Measurements from ENCODE around the gene TMEM184B. TPM values are rescaled to one million over a fixed set of nuclear protein-coding genes. Genes with fewer than 3 reads are reported as not detected.

The TMEM184B gene
- total and polyA plus RNA-seq, 2 experiments from 2014 or later: 68.8 to 70.3 TPM

DNA sequence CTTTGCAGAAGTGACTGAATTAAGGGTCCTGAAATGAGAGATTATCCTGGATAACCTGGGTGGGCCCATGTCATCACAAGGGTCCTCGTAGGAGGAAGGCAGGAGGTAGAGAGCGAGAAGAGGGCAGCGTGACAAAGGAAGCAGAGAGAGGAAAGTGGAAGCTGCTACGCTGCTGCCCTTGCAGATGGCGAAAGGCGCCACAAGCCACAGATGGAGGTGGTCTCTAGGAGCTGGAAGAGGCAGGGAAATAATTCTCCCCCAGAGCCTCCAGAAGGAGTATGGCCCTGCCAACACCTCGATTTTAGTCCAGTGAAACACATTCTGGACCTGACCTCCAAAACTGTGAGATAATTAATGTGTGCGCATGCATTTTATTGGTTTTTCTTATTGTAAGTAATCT, 13.4 kb downstream of the TMEM184B start:
- TF ChIP-seq, protein P1, sequence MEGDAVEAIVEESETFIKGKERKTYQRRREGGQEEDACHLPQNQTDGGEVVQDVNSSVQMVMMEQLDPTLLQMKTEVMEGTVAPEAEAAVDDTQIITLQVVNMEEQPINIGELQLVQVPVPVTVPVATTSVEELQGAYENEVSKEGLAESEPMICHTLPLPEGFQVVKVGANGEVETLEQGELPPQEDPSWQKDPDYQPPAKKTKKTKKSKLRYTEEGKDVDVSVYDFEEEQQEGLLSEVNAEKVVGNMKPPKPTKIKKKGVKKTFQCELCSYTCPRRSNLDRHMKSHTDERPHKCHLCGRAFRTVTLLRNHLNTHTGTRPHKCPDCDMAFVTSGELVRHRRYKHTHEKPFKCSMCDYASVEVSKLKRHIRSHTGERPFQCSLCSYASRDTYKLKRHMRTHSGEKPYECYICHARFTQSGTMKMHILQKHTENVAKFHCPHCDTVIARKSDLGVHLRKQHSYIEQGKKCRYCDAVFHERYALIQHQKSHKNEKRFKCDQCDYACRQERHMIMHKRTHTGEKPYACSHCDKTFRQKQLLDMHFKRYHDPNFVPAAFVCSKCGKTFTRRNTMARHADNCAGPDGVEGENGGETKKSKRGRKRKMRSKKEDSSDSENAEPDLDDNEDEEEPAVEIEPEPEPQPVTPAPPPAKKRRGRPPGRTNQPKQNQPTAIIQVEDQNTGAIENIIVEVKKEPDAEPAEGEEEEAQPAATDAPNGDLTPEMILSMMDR (IDR thresholded peaks at IDR 0.05; ENCODE audit: low read depth, low read length): no peak
- Histone ChIP-seq H3K4me3 (no peak overlapping the region), H3K27me3 (no peaks in the 10 kb centered on the region), H3K4me1 (ENCODE audit: low read depth) (peaks cover 30% of the 10 kb centered on the region), H3K36me3 (no peaks in the 10 kb centered on the region), H3K27ac (peak overlapping the region; percentile 56), H3K9me3 (ENCODE audit: low read depth) (no peaks in the 10 kb centered on the region)
- no peak for DNase-seq (ENCODE audit: low read depth in 1 of 2, low spot score in 1 of 2)

DNA sequence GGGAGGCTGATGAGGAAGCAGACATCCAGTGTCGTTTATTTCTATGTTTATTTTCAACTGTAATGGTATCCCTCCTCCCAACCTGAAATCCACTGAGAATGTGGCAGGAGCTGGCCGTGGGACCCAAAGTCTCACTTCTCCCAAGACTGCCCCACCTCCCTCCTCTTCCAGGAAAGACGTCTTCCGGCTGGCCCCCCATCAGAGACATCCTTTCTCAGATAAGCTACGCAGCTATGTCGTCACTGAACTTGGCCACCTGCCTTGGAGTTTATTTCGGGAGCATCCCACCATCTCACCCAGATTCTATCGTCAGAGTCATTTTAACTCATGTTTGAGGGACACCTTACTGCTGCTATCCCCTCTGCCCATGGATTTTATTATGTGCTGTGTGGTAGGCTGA, 13.9 kb downstream of the TMEM184B start:
- DNase-seq (ENCODE audit: low read depth in 1 of 2, low spot score in 1 of 2): peak in 1 of 2 donors; percentile 90
- Histone ChIP-seq H3K27ac (peak overlapping the region; percentile 56), H3K9me3 (ENCODE audit: low read depth) (no peaks in the 10 kb centered on the region), H3K4me3 (no peak overlapping the region), H3K36me3 (no peaks in the 10 kb centered on the region), H3K4me1 (ENCODE audit: low read depth) (peaks cover 30% of the 10 kb centered on the region), H3K27me3 (no peaks in the 10 kb centered on the region)
- TF ChIP-seq, protein P1 (IDR thresholded peaks at IDR 0.05; ENCODE audit: low read depth, low read length): no peak

DNA sequence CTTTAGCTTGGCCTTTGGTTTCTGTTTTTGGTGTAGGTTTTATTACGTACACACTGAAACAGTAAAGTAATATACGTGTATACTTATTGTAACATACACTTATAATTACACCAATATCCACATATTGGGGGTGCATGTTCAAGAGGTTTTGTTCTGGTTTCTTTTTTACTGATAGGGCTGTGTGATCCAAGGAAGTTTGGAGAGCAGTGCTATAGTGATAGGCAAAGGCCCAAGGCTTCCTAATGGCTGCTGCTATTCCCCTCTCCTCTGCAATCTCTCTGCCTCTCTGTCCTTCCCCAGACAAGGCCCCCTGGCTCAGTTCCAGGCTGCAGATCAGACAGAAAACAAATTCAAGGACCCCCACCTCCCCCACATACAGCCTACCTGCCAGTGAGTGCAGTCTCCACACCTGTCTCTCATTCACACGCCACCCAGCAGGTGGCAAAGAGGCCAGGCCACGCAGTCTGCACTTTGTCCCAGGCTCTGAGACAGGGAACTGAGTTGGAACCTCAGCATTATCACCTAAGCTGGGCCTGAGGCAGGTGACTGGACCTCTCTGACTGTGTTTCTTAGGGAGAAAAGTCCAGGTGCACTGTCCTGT, 15.1 kb downstream of the TMEM184B start:
- no peak overlapping the region for H3K4me3 ChIP-seq
- DNase-seq (ENCODE audit: low read depth in 1 of 2, low spot score in 1 of 2): peak in 1 of 2 donors; percentile 38
- no peaks in the 10 kb centered on the region for H3K9me3 ChIP-seq (ENCODE audit: low read depth)
- H3K27ac ChIP-seq: peak overlapping the region; percentile 86
- H3K36me3 ChIP-seq: no peaks in the 10 kb centered on the region
- no peaks in the 10 kb centered on the region for H3K27me3 ChIP-seq
- peaks cover 30% of the 10 kb centered on the region for H3K4me1 ChIP-seq (ENCODE audit: low read depth)
- TF ChIP-seq, protein P1 (IDR thresholded peaks at IDR 0.05; ENCODE audit: low read depth, low read length): no peak

DNA sequence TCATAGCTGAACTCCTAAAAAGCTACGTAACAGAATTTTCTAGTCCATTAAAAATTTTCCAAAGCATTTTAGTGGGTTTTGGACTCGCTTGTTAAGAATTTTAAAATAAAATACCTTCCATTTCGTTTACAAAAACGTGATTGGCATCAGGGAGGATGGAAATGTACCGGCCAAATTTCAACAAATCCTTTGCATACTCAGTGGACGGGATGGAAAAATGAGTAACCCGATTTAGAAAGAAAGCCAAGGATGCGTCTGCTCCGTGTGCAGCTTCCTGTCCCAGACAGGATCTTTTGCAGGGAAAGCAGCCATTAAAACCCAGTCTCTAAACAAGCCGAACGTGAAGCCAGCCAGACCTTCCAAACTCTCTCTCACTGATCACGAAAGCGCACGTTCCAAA, 15.6 kb downstream of the TMEM184B start:
- H3K4me1 ChIP-seq (ENCODE audit: low read depth): peaks cover 30% of the 10 kb centered on the region
- no peaks in the 10 kb centered on the region for H3K27me3 ChIP-seq
- DNase-seq (ENCODE audit: low read depth in 1 of 2, low spot score in 1 of 2): peak in 1 of 2 donors; percentile 79
- TF ChIP-seq, protein P1 (IDR thresholded peaks at IDR 0.05; ENCODE audit: low read depth, low read length): no peak
- no peaks in the 10 kb centered on the region for H3K9me3 ChIP-seq (ENCODE audit: low read depth)
- H3K4me3 ChIP-seq: no peak overlapping the region
- H3K27ac ChIP-seq: peak overlapping the region; percentile 86
- H3K36me3 ChIP-seq: no peaks in the 10 kb centered on the region

DNA sequence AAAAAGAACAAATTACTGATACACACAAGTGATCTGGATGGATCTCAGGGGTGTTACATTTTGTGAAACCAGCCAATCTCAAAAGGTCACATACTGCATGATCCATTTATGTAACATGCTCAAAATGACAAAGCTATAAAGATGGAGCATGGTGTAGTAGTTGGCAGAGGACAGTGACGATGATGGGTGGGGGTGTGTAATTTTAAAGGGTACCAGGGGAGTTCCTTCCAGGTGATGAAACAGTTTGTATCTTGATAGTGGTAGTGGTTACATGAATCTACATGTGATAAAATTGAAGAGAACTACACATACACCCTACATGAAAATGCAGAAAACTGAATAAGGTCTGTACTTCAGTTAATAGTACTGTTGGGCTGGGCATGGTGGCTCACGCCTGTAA, 17.1 kb downstream of the TMEM184B start:
- H3K9me3 ChIP-seq (ENCODE audit: low read depth): no peaks in the 10 kb centered on the region
- peaks cover 23% of the 10 kb centered on the region for H3K4me1 ChIP-seq (ENCODE audit: low read depth)
- no peaks in the 10 kb centered on the region for H3K36me3 ChIP-seq
- no peak overlapping the region for H3K4me3 ChIP-seq
- H3K27me3 ChIP-seq: no peaks in the 10 kb centered on the region
- no peak for DNase-seq (ENCODE audit: low read depth in 1 of 2, low spot score in 1 of 2)
- TF ChIP-seq, protein P1 (IDR thresholded peaks at IDR 0.05; ENCODE audit: low read depth, low read length): no peak
- no peak overlapping the region for H3K27ac ChIP-seq

Measured in cardiac muscle cell (in vitro differentiated cells and primary cell).